ENCODE results near the gene PDGFA. TPM values are rescaled to one million over a fixed set of nuclear protein-coding genes. Genes with fewer than 3 reads are reported as not detected.

The PDGFA gene
- total RNA-seq, 1 experiment from 2014 or later: 129 TPM

DNA sequence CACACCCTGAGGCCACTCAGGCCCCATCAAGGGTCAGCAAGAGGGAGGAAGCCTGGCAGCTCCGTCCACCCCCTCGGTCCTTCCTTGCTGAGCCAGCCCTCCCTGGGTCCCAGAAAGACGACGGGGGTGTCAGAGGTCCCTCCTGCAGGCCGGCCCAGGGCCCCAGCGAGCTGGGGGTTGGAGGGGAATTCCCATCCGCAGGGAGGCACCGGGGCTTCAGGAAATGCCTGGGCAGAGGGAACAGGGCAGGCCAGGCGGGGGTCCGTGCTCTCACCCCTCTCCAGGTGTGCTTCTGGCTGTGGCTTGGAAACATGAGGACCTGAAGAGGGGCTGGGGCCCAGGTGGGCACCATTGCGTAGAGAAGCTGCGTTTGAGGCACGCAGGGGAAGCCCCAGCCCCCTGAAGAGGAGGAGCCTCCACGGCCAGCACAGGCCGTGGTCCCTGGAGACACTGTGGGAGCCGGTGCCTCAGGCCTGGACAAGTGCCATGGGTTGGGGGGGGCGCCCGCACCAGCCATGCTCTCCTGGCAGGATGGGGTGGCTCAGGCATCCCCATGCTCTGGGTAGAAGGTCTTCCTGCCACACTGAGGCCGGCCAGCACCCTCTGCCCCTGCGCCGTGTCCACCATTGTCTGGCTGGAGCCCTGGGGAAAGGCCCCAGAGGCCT lies 66.7 kb downstream of the PDGFA start:
- Mint-ChIP-seq H3K36me3 (no peaks in the 10 kb centered on the region), H3K9me3 (no peaks in the 10 kb centered on the region), H3K4me3 (peak overlapping the region; percentile 16; the same call in 1 of the 2 replicates), H3K27me3 (ENCODE audit: low read depth) (peaks cover 29% of the 10 kb centered on the region), H3K4me1 (peaks cover 23% of the 10 kb centered on the region), H3K27ac (no peak overlapping the region)
- ChIA-PET CTCF (interaction anchor here (1.6 kb wide), 1 partner anchor 60 kb away, joined by 3 read pairs; no protein-coding TSS in a partner anchor), POLR2A (interaction anchor here (0.6 kb wide), 1 partner anchor 65 kb away, joined by 3 read pairs; no protein-coding TSS in a partner anchor)
- peak; percentile 95 for TF ChIP-seq ZNF423 (CRISPR knock-in tag; IDR thresholded peaks at IDR 0.05)
- TF ChIP-seq, protein P1, sequence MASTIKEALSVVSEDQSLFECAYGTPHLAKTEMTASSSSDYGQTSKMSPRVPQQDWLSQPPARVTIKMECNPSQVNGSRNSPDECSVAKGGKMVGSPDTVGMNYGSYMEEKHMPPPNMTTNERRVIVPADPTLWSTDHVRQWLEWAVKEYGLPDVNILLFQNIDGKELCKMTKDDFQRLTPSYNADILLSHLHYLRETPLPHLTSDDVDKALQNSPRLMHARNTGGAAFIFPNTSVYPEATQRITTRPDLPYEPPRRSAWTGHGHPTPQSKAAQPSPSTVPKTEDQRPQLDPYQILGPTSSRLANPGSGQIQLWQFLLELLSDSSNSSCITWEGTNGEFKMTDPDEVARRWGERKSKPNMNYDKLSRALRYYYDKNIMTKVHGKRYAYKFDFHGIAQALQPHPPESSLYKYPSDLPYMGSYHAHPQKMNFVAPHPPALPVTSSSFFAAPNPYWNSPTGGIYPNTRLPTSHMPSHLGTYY (CRISPR knock-in tag; IDR thresholded peaks at IDR 0.05): no peak
- ATAC-seq (no peak), DNase-seq (ENCODE audit: low spot score) (no peak)

DNA sequence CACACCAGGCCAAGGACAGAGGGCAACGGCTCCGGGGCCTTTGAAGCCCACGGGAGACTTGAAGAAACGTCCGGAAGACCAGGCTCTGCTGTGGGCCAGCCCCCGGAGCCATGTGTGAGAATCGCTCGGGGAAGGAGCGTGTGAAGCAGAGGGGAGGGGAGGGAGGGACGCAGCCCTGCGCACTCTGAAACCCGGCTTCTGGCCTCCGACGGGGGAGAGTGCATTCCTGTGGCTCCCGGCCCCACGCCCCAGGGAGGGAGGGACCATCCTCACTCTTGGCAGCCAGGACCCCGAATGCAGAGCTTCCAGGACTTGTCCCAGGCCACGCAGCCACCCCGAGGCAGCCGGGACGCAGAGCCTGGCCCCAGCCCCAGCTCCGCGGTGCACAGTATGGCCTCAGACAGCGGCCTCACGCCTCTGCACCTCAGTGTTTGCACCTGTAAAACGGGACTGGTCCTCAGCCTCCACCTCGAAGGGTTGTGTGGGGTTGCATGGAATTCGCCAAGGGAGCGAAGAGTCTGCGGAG lies 67.4 kb downstream of the PDGFA start:
- peak; percentile 53 for DNase-seq (ENCODE audit: low spot score)
- H3K36me3 Mint-ChIP-seq: no peaks in the 10 kb centered on the region
- H3K9me3 Mint-ChIP-seq: no peaks in the 10 kb centered on the region
- no peak overlapping the region for H3K27ac Mint-ChIP-seq
- ChIA-PET POLR2A (interaction anchor here (0.5 kb wide), 1 partner anchor 227 kb away, joined by 4 read pairs; no protein-coding TSS in a partner anchor), CTCF (interaction anchor here (1.6 kb wide), 1 partner anchor 61 kb away, joined by 3 read pairs; no protein-coding TSS in a partner anchor)
- TF ChIP-seq, protein P2, sequence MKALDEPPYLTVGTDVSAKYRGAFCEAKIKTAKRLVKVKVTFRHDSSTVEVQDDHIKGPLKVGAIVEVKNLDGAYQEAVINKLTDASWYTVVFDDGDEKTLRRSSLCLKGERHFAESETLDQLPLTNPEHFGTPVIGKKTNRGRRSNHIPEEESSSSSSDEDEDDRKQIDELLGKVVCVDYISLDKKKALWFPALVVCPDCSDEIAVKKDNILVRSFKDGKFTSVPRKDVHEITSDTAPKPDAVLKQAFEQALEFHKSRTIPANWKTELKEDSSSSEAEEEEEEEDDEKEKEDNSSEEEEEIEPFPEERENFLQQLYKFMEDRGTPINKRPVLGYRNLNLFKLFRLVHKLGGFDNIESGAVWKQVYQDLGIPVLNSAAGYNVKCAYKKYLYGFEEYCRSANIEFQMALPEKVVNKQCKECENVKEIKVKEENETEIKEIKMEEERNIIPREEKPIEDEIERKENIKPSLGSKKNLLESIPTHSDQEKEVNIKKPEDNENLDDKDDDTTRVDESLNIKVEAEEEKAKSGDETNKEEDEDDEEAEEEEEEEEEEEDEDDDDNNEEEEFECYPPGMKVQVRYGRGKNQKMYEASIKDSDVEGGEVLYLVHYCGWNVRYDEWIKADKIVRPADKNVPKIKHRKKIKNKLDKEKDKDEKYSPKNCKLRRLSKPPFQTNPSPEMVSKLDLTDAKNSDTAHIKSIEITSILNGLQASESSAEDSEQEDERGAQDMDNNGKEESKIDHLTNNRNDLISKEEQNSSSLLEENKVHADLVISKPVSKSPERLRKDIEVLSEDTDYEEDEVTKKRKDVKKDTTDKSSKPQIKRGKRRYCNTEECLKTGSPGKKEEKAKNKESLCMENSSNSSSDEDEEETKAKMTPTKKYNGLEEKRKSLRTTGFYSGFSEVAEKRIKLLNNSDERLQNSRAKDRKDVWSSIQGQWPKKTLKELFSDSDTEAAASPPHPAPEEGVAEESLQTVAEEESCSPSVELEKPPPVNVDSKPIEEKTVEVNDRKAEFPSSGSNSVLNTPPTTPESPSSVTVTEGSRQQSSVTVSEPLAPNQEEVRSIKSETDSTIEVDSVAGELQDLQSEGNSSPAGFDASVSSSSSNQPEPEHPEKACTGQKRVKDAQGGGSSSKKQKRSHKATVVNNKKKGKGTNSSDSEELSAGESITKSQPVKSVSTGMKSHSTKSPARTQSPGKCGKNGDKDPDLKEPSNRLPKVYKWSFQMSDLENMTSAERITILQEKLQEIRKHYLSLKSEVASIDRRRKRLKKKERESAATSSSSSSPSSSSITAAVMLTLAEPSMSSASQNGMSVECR (CRISPR knock-in tag; IDR thresholded peaks at IDR 0.05; ENCODE audit: borderline replicate concordance): no peak
- TF ChIP-seq ZNF121 (CRISPR knock-in tag; IDR thresholded peaks at IDR 0.05) (0 out of 2 replicates have a peak, but pooled peaks have one; percentile 8), GTF2I (CRISPR knock-in tag; conservative IDR thresholded peaks at IDR 0.05) (peak; percentile 85)
- TF ChIP-seq, protein P3, sequence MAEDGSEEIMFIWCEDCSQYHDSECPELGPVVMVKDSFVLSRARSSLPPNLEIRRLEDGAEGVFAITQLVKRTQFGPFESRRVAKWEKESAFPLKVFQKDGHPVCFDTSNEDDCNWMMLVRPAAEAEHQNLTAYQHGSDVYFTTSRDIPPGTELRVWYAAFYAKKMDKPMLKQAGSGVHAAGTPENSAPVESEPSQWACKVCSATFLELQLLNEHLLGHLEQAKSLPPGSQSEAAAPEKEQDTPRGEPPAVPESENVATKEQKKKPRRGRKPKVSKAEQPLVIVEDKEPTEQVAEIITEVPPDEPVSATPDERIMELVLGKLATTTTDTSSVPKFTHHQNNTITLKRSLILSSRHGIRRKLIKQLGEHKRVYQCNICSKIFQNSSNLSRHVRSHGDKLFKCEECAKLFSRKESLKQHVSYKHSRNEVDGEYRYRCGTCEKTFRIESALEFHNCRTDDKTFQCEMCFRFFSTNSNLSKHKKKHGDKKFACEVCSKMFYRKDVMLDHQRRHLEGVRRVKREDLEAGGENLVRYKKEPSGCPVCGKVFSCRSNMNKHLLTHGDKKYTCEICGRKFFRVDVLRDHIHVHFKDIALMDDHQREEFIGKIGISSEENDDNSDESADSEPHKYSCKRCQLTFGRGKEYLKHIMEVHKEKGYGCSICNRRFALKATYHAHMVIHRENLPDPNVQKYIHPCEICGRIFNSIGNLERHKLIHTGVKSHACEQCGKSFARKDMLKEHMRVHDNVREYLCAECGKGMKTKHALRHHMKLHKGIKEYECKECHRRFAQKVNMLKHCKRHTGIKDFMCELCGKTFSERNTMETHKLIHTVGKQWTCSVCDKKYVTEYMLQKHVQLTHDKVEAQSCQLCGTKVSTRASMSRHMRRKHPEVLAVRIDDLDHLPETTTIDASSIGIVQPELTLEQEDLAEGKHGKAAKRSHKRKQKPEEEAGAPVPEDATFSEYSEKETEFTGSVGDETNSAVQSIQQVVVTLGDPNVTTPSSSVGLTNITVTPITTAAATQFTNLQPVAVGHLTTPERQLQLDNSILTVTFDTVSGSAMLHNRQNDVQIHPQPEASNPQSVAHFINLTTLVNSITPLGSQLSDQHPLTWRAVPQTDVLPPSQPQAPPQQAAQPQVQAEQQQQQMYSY (CRISPR knock-in tag; IDR thresholded peaks at IDR 0.05): peak; percentile 47; the same call in 1 of the 2 replicates
- peaks cover 29% of the 10 kb centered on the region for H3K27me3 Mint-ChIP-seq (ENCODE audit: low read depth)
- H3K4me1 Mint-ChIP-seq: peaks cover 23% of the 10 kb centered on the region
- ATAC-seq: peak; percentile 56
- H3K4me3 Mint-ChIP-seq: peak overlapping the region; percentile 52

DNA sequence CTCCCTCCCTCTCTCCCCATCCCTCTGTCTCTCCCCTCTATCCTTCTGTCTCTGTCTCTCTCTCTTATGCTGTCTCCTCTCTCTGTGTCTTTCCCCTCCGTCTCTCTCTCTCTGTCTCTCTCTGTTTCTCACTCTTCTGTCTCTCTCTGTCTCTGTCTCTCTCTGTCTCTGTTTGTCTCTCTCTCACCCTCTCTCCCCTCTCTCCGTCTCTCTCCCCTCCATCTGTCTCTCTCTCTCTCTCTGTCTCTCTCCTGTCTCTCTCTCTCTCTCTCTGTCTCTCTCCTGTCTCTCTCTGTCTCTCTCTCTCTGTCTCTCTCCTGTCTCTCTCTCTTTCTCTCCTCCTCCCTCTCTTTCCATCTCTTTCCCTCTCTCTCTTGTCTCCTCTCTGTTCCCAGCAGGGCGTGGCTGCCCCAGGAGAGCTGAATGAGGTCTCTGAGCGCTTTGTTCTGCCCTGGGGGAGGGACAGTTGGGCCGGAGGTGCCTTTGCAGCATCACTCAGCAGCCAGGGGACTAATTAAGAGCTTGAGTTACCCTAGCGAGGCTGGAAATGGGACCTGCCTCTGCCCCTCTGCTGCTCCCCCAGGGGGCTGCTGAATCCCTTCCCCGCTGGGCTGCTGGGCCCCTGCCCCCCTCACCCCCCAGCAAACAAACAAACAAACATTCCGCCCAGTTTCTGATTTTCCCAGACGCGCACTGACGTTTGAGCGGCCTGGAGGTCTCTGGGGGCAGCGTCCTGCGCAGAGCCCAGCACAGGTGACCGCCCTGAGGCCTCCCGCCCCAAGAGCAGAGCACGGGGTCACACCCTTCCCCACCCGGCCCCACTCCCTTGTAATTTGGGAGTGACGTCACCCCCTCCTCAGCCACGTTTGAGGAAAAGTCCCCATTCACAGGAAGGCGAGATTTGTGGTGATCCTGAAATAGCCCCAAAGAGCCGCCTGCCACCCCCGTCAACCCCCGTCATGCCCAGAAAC lies 68.1 kb downstream of the PDGFA start:
- Mint-ChIP-seq H3K36me3 (no peaks in the 10 kb centered on the region), H3K27ac (no peak overlapping the region), H3K9me3 (no peaks in the 10 kb centered on the region), H3K27me3 (ENCODE audit: low read depth) (peaks cover 29% of the 10 kb centered on the region), H3K4me3 (peak overlapping the region; percentile 52), H3K4me1 (peaks cover 23% of the 10 kb centered on the region)
- TF ChIP-seq OVOL2 (CRISPR knock-in tag; IDR thresholded peaks at IDR 0.05; ENCODE audit: borderline replicate concordance): no peak
- TF ChIP-seq ZNF423 (CRISPR knock-in tag; IDR thresholded peaks at IDR 0.05): peak; percentile 40; the same call in 1 of the 2 replicates
- 0 out of 2 replicates have a peak, but pooled peaks have one; percentile 5 for TF ChIP-seq SP1 (CRISPR knock-in tag; conservative IDR thresholded peaks at IDR 0.05)
- ChIA-PET CTCF (interaction anchor here (0.6 to 1.7 kb wide), 5 partner anchors 11 to 385 kb away, joined by 3 to 5 read pairs (median 3); no protein-coding TSS in a partner anchor), POLR2A (interaction anchor here (0.5 kb wide), 1 partner anchor 228 kb away, joined by 4 read pairs; no protein-coding TSS in a partner anchor)
- DNase-seq (ENCODE audit: low spot score): no peak
- ATAC-seq: peak; percentile 53
